SH-SY5Y (cell line): ENCODE data around the gene ASXL3.

Experiments used
- GATA2 ChIP-seq: IDR thresholded peaks from 2 replicates; pipeline ENCODE4 v1.6.1; 2011; ENCODE audit warnings: mild to moderate bottlenecking, low read depth, low read length
- GATA3 ChIP-seq: IDR thresholded peaks from 2 replicates; pipeline ENCODE4 v1.6.1; 2011; ENCODE audit warnings: low read depth, mild to moderate bottlenecking, low read length, moderate library complexity

DNA sequence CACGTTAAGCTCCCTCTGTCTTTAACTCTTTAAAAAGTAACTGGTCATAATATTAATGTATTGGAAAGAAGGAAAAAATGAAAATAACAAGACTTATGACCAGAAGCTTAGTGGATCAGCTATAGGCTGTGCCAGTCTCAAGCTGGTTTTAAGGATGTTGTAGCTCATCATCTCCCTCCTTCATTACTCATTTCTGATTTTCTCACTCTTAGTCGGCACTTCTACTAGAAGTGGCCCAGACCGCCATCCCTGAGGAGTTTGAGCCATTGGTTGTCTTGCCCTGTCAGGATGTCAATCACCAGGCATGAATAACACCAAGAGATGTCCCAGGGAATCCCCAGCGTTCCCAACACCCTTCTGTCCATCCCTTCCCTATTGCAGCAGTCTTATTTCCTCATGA is 151.5 kb downstream of the ASXL3 start:
- no peak for TF ChIP-seq GATA3
- no peak for TF ChIP-seq GATA2
